SK-N-SH treated with all-trans-retinoic acid at 6 μM for 48 hours (cell line): Measurements from ENCODE around the gene DRAP1.

Experiments used
- CREB5 ChIP-seq: fragments of 250-450 bp; sonication (Bioruptor Pico); IDR thresholded peaks from 2 replicates; pipeline ENCODE4 v1.5.1; 2020; ENCODE audit warnings: low read depth, mild to moderate bottlenecking, moderate library complexity
- PATZ1 ChIP-seq: fragments of 250-450 bp; sonication (Bioruptor Pico); IDR thresholded peaks from 2 replicates; pipeline ENCODE4 v1.8.0; 2020; ENCODE audit warnings: mild to moderate bottlenecking, moderate library complexity, borderline replicate concordance
- RARB ChIP-seq: fragments of 250-450 bp; sonication (Bioruptor Pico); IDR thresholded peaks from 2 replicates; pipeline ENCODE4 v1.8.0; 2021; ENCODE audit warnings: mild to moderate bottlenecking, moderate library complexity
- ZC3H10 ChIP-seq: fragments of 250-450 bp; sonication (Bioruptor Pico); IDR thresholded peaks from 2 replicates; pipeline ENCODE4 v1.5.1; 2021; ENCODE audit warnings: mild to moderate bottlenecking, moderate library complexity
- ZFP30 ChIP-seq: fragments of 450-650 bp; formaldehyde crosslinking; IDR thresholded peaks from 2 replicates; pipeline ENCODE4 v1.5.0; 2022; ENCODE audit warnings: mild to moderate bottlenecking, moderate library complexity

DNA sequence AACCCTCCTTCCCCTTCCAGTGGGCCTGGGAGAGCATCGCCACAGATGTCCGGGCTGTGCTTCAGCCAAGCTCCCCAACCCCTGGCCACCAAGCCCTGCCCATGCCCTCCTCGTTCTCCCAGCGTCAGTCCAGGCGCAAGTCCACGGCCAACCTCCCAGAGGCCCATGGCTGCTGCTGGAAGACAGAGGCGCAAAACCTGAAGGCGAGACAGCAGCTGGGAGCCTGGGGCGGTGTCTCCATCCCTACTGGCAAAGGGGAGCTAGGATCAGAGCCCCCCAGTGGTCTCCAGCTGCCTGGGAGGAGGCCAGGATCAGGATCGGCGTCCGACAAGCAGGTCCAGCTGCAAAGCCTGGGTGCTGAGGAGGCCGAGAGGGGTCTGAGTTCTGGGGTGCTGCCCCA is 27.9 kb downstream of the DRAP1 start:
- TF ChIP-seq CREB5 (CRISPR knock-in tag) = no peak
- no peak for TF ChIP-seq ZC3H10
- no peak for TF ChIP-seq PATZ1 (CRISPR knock-in tag)
- TF ChIP-seq RARB (CRISPR knock-in tag) = no peak
- TF ChIP-seq ZFP30 (CRISPR knock-in tag) = no peak
